SIG-M5 treated with dmso at 0.1 percent for 504 hours (cell line): ENCODE results near the gene ARMC5.
A peak's percentile ranks its signal among the peaks of the same experiment; 100 is the strongest.

Source experiments
- DNase-seq: peaks from one replicate; lab custom pipeline; 2025; ENCODE audit not compliant: unreplicated experiment; lab: John Stamatoyannopoulos, UW

Gene ARMC5

DNA sequence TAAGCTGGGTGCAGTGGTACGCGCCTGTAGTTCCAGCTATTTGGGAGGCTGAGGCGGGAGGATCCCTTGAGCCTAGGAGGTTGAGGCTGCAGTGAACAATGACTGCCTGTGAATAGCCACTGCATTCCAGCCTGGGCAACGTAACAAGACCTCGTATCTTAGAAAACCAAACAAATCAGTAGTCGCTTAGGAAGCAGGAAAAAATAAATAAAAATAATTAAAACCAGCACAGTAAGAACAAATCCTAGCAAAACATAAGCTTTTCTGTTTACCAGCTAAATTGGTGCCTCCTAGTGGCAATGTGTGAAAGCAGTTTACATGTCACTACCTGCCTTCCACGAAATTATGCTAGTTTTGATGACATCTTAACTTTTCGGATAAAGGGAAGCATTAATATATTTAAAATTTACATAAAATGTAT lies 1.3 kb downstream of the ARMC5 start:
- peak; percentile 58 for DNase-seq

DNA sequence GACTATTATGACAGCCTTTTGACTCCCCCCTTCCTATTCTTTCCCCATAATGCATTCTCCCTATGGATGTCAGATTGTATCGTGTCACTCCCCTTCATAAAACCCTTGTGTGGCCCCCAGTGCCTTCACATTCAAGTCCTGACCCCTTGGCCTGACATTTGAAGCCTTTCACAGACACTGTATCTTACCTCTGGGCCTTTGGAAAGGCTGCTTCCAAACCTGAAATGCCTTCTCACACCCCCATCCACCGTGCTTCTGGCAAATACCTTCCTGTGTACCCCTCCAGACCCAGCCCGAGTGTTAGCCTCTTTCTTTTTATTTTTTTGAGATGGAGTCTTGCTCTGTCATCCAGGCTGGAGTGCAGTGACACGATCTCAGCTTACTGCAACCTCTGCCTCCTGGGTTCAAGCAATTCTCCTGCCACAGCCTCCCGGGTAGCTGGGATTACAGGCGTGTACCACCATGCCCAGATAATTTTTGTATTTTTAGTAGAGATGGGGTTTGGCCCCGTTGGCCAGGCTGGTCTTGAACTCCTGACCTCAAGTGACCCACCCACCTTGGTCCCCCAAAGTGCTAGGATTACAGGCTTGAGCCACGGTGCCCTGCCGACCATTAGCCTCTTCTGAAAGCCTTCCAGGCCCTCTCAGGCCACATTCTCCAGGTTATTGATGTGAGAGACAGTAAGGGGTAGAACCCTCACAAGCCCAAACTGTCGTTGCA lies 2.1 kb downstream of the ARMC5 start:
- DNase-seq = no peak

DNA sequence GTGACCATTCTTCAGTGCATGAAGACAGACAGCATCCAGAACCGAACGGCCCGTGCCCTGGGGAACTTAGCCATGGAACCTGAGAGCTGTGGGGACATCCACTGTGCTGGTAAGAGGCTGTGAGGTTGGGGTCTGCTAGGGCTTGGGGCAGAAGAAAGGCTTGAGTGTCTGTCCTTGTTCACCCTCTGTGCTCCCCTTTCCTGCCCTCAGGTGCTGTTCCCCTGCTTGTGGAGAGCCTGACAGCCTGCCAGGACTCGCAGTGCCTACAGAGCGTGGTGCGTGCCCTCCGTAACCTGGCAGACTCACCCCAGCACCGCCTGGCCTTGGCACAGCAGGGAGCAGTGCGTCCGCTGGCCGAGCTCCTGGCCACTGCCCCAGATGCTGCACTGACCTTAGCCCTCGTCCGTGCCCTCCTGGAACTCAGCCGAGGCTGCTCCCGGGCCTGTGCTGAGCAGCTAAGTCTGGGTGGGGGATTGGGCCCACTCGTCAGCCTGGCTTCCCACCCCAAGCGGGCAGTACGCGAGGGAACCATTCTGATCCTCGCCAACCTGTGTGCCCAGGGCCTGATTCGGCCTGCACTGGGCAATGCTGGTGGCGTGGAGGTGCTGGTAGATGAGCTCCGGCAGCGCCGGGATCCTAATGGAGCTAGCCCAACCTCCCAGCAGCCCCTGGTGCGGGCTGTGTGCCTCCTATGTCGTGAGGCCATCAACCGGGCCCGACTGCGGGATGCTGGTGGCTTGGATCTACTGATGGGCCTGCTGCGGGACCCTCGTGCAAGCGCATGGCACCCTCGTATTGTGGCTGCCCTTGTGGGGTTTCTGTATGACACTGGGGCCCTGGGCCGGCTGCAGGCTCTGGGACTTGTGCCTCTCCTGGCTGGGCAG lies 2.9 kb downstream of the ARMC5 start:
- no peak for DNase-seq

DNA sequence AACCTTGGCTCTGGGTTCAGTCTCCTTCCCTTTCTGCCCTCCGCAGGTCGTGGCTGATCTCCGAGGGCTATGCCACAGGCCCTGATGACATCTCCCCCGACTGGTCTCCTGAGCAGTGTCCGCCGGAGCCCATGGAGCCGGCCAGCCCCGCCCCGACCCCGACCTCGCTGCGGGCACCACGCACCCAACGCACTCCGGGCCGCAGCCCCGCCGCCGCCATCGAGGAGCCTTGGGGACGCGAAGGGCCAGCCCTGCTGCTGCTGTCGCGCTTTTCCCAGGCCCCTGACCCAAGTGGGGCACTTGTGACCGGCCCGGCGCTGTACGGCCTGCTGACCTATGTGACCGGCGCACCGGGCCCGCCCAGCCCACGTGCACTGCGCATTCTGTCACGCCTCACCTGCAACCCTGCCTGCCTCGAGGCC lies 5.1 kb downstream of the ARMC5 start:
- DNase-seq = no peak

DNA sequence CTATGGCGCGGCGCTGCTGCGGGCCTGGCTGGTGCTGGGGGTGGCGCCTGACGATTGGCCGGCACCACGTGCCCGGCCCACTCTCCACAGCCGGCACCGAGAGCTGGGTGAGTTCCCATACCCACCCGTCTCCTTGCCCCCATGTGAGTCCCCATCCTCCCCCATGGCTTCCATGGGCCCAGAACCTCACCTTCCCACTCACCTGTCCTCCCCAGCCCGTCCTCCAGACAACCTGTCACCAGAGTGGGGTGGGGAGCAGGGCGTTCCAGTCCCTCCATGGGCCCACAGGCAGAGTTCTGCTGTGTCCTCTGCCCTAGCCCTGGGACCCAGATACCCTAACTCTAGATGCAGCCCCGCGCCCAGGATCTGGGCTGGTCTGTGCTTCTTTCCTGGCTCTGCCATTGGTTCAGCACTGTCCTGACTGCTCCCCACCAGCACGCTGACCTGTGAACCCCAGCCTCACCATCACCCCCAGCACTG lies 5.5 kb downstream of the ARMC5 start:
- no peak for DNase-seq

DNA sequence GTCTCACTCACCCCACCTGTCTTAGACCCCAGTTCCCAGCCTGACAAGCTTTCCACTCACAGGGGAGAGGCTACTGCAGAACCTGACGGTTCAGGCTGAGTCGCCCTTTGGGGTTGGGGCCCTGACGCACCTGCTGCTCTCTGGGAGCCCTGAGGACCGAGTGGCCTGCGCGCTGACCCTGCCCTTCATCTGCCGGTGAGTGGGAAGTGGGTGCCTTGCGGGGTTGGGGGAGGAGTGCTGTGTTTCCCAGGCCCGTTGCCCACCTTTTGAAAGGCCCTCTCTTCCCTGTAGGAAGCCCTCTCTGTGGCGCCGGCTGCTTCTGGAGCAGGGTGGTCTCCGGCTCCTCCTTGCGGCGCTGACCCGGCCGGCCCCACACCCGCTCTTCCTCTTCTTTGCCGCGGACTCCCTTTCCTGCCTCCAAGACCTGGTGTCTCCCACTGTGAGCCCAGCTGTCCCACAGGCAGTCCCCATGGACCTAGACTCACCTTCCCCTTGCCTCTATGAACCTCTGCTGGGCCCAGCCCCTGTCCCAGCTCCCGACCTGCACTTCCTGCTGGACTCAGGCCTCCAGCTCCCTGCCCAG lies 6.6 kb downstream of the ARMC5 start:
- no peak for DNase-seq

DNA sequence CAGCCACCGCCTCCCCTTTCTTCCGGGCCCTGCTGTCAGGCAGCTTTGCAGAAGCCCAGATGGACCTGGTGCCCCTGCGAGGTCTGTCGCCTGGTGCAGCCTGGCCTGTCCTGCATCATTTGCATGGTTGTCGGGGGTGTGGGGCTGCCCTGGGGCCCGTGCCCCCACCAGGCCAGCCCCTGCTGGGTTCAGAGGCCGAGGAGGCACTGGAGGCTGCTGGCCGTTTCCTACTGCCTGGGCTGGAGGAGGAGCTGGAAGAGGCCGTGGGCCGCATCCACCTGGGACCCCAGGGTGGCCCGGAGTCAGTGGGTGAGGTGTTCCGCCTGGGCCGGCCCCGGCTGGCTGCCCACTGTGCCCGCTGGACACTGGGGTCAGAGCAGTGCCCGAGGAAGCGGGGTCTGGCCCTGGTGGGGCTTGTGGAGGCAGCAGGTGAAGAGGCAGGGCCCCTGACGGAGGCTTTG lies 7.1 kb downstream of the ARMC5 start:
- DNase-seq = no peak

DNA sequence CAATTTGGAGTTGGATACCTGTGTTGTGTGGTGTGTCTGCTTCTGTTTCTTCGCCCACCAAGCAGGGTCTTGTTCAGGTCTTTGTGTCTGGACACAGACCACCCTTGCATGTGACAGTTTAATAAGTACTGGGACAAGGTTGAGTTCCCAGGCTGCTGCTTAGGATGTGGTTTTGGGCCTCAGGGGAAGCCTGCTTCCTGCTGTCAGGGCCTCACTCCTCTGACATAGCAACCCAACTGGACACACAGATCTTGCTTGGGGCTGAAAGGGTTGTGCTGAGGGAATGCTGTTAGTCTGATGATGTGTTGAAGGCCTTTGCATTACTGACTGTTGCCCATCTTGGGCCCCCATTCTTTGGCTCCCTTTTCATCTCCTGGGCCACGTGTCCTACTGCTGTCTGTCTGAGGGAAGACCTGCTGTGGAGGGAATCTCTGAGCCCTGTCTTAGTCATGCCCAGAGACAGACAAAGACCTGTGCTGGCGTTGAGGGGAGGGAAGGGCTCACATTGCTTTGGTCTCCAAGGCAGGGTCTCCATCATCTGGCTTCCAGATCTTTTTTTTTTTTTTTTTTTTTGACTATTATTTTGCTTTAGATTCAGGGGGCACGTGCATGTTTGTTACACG lies 8.0 kb downstream of the ARMC5 start:
- DNase-seq = peak; percentile 25

DNA sequence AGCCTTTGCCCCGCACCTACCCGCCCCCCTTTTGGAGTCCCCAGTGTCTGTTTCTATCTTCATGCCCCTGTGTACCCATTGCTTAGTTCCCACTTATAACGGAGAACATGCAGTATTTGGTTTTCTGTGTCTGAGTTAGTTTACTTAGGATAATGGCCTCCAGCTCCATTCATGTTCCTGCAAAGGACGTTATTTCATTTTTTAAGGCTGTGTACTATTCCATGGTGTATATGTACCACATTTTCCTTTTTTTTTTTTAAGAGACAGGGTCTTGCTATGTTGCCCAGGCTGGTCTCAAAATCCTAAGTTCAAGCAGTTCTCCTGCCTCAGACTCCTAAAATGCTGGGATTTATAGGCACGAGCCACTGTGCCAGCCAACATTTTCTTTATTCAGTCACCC lies 8.6 kb downstream of the ARMC5 start:
- DNase-seq = no peak

DNA sequence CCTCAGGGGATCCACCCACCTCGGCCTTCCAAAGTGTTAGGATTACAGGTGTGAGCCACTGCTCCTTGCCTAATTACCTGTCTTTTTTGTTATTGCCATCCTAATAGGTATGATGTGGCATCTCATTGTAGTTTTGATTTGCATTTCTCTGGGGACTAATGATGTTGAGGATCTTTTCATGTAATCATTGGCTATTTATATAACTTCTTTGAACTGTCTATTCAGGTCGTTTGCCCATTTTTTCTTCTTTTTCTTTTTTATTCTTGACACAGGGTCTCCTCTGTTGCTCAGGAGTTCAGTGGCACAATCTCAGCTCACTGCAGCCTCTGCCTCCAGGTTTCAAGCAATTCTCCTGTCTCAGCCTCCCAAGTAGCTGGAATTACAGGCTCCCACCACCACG lies 11.3 kb downstream of the ARMC5 start:
- DNase-seq = no peak

DNA sequence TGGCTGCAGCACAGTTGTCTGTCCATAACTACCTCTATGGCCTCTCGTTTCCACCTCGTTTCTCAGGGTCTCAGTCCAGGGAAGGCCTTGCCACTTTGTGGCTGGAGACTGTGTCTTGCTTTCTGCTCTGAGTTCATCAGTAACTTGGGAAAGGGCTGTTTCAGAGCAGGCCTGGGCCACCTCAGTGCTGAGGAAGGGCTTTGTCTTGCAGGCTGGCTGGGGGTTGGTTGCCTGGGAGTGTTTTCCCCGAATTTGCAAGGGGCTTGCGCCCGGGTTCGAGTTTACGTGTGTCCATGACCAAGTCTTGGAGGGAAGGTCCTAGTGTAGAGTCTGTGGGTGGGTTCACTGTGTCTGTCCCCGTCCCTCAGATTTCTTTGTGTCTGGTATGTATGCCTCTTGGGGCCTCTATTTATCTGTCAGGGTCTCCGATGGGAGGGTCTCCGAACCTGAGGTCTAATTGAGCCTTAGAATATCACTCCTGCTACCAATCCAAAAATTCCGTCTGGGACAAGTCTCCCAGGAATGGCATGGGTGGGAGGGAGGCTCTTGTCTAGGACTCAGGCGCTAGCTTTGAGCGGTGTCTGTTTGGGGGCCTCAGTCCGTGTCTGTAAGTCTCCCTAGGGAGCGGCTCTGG lies 12.1 kb downstream of the ARMC5 start:
- no peak for DNase-seq

DNA sequence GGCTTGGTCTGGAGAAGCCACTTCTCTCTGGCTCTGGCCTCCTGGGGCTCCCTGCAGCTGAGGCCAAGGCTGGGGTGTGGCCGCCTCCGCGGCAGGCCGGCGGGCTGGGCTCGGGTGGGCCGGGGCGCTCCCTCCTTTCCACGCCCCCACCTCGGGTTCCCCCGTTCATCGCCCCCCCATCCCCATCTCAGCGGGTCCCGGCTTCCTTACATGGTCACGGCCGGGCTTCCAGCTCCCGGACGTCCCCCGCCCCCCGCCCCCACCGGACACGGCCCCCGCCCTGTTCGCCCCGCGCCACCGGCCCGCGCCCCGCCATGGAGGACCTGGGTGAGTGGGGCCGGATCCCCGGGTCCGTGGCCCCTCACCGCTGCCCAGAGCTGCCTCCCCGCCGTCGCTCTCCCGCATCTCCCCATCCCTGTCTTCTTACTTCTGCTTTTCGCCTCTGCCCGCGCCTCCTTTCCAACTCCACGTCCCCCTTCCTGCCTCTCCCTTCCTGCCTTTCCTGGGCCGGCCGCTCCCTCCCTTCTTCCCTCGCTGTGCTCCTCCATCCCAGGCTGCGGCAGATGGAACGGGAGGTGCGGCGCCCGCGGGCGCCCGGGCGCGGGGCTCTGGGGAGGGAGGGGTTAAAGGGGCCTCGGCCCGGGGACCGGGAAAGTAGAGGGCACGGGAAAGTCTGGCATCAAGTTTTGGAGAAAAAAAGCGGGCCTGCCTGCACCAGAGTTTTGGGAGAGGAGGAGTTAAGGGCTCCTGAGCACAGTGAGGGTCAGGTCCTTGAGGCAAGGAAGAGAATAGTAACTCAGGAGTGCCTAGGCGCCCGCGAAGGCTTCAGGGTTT lies 12.8 kb downstream of the ARMC5 start, which contains the start of gene TGFB1I1:
Gene TGFB1I1, plus strand, starts transcription at position 278 of the 834 bp plus-strand sequence. Its CDS starts 37 bp downstream, at position 315.
- DNase-seq = no peak

DNA sequence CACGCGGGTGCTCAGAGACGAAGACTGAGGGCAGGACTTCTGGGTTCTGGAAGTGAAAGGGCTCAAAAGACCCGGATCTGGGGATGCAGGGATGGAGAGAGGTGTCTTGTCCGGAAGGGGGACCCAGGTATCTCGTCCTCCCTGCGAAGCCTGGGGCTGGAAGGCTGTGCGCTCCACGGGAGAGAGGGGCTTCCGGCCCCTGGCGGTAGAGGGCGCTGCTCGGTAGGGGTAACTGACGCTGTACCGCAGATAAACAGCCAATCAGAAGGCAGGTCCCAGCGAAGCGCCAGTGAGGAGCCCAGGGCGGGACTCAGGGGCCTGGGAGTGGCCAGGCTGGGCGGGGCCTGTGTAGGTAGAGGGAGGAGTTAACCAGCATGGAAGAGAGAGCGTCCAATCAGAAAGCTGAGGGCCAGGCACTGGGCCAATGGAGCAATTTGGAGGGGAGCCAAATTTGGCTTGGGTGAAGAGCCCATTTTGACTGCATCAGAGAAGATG lies 13.5 kb downstream of the ARMC5 start:
- no peak for DNase-seq

DNA sequence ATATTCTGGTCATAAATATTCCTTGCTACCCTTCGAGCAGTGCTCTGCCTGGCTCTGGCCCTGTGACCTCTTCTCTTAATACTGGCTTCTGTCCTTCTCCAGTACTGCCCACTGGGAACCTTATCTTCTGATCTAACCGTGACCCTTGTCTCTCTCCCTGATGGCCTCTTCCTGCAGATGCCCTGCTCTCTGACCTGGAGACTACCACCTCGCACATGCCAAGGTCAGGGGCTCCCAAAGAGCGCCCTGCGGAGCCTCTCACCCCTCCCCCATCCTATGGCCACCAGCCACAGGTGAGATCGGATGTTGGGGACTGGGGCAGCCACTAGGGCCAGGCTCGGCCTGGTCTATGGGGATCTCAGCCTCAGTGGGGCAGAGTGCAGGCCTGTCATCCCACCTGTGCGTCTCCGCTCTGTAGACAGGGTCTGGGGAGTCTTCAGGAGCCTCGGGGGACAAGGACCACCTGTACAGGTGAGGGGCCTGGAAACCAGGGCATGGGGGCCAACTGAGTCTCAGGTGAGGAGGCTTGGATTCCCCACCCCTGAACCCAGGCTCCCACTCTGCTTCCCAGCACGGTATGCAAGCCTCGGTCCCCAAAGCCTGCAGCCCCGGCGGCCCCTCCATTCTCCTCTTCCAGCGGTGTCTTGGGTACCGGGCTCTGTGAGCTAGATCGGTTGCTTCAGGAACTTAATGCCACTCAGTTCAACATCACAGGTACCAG lies 14.1 kb downstream of the ARMC5 start:
- no peak for DNase-seq

DNA sequence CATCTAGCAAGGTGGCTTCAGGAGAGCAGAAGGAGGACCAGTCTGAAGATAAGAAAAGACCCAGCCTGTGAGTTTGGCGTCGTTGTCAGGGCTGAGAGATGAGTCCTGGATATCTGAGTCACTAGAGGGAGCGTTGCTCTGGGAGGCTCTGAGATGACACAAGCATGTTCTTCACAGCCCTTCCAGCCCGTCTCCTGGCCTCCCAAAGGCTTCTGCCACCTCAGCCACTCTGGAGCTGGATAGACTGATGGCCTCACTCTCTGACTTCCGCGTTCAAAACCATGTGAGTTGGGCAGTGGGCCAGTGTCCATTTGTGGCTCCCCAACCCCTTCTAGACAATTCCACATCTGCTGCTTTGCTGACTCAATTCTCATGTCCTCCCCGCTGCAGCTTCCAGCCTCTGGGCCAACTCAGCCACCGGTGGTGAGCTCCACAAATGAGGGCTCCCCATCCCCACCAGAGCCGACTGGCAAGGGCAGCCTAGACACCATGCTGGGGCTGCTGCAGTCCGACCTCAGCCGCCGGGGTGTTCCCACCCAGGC lies 14.9 kb downstream of the ARMC5 start:
- no peak for DNase-seq

DNA sequence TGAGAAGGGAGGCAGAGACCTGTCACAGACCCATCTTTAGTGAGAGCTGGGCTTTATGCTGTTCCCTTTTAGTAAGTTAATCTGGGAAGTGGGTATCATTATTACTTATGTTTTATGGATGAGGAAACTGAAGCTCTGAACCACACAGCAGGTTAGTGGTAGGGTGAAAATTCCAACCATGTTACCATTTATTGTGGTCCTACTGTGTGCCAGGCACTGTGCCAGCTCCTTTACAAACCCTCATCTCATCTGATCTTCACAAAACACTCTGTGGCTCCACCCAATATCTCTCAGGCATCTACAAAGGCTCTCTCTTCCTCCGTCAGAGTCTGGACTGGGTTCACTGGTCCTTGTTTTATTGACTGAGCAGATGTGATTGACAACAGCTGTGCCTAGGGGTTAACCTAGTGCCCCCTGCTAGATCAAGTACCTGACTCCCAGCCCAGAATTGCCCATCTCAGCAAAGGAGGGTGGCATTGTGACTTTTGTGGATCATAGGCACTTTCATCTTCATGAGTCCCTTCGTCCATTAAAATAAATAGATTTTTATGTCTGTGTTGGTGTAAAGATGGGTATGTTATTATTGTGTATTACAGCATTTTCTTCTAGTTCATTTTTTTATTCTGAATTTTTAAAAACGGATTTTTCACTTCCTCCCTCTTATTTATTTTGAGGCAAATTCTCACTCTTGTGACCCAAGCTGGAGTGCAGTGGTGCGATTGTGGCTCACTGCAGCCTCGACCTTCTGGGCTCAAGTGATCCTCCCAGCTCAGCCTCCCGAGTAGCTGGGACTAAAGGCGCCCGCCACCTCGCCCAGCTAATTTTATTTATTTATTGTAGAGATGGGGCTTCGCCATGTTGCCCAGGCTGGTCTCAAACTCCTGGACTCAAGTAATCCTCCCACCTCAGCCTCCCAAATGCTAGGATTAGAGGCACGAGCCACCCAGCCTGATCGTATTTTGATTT lies 15.8 kb downstream of the ARMC5 start:
- DNase-seq = no peak

DNA sequence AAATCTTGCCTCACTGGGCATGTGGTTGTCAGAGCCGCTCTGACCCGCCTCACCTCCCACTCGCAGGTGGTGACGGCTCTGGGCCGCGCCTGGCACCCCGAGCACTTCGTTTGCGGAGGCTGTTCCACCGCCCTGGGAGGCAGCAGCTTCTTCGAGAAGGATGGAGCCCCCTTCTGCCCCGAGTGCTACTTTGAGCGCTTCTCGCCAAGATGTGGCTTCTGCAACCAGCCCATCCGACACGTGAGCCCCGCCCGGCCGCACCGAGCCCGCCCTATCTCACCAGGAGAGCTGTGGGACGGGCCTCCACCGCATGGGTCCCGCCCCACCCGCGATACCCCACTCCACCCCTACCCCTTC lies 16.6 kb downstream of the ARMC5 start:
- no peak for DNase-seq
